GM18867 (cell line): Measurements from ENCODE around the gene RIC1.
"Not testable (repeated sequence)": the region's sequence is repeated elsewhere in the genome, so short reads cannot be mapped to it uniquely, and the experiment has no call there.

ENCODE experiments used
- ATAC-seq: cut with Tn5 transposase; IDR thresholded peaks from one replicate; pipeline ENCODE4 v1.9.1; 2021; ENCODE audit warnings: mild to moderate bottlenecking, moderate library complexity; ENCODE audit not compliant: unreplicated experiment

Gene RIC1

GRCh38 chr9:5667391-5667790 is 38.5 kb downstream of the RIC1 start:
- ATAC-seq: no peak

DNA sequence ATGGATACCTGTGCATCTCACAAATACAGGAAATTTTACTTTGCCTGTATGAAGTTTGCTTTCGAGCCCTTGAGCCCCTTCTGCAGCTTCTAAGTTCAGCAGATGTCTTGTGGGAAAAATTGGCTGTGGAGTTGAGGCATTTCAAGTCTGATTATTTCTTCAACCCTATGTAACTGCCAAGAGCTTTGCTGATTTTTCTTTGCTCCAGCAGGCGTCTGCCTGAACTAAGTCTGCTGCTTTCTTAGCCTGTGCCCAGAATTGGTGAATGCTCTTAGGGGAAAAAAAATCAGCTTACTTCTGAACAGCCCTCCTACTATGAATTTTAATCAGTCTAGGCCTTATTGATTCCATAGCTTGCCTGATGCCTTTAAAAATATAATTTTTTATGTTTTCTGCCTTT is 41.2 kb downstream of the RIC1 start:
- ATAC-seq: no peak

DNA sequence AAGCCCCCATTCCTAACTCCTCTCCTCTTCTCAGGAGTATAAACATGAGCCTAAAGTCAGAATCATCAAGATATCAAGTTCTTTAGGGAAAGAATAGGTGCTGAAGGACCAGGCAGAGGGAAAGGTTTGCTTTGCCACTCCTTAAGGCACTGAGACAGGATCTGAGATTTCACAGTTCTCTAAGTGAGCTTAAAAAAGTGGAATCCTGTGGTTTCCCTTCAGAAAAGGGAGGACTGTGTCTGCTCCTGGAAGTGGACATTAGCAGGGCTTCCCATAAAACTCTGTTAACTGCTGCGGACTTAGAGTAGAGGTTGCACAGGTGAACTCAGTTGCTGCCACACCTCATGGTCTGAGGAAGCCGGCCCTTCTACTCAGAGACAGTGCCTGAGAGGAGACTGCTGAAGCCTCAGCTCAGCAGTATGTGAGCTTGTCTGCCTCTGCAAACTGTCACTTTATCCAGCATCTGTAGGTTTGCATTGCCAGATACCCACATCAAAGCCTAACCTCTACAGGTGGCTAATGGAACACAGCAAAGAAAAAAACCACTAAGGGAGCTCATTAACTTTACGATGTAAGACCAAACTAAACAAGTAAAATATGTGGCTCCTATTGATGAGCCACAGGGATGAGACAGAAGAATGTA is 42.9 kb downstream of the RIC1 start:
- ATAC-seq: no peak

DNA sequence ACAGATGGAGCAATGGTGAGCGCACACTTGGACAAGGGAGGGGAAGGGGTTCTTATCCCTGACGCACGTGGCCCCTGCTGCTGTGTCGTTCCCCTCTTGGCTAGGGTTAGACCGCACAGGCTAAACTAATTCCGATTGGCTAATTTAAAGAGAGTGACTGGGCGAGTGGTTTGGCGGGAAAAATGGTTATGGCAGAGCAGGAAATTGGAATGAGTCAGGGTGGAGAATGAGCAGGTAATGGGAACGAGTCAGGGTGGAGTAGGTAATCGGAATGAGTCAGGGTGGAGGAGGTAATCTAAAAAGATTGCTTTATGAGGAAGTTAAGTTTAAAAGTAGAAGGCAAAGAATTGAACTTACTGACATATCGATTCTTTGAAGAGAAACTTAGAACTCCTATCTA is 46.1 kb downstream of the RIC1 start:
- ATAC-seq: not testable (repeated sequence)

DNA sequence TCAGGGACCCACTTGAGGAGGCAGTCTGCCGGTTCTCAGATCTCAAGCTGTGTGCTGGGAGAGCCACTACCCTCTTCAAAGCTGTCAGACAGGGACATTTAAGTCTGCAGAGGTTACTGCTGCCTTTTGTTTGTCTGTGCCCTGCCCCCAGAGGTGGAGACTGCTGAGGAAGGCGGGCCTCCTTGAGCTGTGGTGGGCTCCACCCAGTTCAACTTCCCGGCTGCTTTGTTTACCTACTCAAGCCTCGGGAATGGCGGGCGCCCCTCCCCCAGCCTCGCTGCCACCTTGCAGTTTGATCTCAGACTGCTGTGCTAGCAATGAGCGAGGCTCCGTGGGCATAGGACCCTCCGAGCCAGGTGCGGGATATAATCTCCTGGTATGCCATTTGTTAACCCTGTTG is 54.7 kb downstream of the RIC1 start:
- not testable (repeated sequence) for ATAC-seq

DNA sequence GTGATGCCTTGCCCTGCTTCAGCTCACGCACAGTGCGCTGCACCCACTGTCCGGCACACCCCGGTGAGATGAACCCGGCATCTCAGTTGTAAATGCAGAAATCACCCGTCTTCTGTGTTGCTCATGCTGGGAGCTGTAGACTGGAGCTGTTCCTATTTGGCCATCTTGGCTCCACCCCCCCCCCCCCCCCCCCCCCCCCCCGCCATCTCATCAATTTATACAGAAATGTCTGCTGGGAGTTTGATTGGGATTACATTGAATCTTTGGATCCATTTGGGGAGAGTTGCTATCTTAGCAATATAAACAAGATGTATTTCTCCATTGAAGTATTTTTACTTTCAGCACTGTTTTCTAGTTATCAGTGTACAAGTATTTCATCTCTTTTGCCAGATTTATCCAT is 55.2 kb downstream of the RIC1 start:
- no peak for ATAC-seq

- ATAC-seq: no peak
Measured at GRCh38 chr9:5688109-5688508, 59.2 kb downstream of the RIC1 start.

DNA sequence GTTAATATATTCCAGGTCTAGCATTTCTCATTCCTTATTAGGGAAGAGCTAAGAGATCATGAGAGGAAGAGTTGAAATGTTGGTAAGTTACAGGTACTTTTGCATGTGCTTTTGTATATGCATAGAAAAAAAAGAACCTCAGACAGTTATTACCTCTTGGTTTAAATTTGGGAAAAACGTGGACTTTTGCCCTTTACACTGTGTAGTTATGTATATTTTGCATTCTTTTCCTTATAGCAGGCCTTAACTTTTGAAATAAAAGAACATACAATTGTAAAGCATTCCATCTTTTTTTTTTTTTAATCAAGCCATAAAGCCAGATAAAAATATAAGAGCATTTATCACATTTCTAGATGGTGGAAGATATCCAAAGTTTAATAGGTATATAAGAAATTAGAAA is 61.4 kb downstream of the RIC1 start:
- ATAC-seq: no peak

DNA sequence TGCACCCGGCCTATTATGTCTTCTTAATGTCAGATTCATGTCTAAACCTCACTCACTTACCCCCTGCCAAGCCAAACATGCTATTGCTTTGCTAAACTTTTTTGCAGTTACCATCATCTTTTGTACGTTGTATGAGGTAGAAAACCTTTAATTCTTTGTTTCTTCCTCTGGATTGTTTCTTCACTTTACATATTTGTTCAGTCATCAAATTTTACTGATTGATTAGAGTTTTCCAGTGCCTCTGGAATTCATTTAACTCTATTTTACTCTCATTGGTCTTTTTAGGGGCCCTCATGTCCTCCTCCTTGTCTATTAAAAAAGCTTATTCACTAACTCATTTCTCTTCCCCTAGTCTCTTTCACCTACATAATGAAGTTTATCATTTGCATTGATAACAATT is 67.0 kb downstream of the RIC1 start:
- no peak for ATAC-seq

- no peak for ATAC-seq
Measured at GRCh38 chr9:5696884-5697283, 68.0 kb downstream of the RIC1 start.

GRCh38 chr9:5698004-5698403 is 69.1 kb downstream of the RIC1 start:
- no peak for ATAC-seq

GRCh38 chr9:5698810-5699556 is 70.1 kb downstream of the RIC1 start:
- ATAC-seq: no peak

DNA sequence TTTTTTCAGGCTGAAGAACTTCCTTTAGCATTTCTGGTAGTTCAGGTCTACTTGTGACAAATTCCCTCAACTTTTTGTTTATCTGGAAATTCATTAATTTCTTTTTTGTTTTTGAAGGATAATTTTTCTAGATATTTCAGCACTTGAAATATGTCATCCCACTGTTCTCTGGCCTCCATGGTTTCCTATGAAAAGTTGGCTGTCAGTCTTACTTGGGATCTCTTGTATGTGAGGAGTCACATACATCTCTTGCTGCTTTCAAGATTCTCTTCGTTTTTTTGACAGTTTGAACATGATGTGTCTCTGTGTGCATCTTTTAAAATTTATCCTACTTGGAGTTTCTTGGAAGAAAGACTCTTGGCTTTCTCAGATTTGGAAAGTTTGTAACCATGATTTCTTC is 79.5 kb downstream of the RIC1 start:
- no peak for ATAC-seq

DNA sequence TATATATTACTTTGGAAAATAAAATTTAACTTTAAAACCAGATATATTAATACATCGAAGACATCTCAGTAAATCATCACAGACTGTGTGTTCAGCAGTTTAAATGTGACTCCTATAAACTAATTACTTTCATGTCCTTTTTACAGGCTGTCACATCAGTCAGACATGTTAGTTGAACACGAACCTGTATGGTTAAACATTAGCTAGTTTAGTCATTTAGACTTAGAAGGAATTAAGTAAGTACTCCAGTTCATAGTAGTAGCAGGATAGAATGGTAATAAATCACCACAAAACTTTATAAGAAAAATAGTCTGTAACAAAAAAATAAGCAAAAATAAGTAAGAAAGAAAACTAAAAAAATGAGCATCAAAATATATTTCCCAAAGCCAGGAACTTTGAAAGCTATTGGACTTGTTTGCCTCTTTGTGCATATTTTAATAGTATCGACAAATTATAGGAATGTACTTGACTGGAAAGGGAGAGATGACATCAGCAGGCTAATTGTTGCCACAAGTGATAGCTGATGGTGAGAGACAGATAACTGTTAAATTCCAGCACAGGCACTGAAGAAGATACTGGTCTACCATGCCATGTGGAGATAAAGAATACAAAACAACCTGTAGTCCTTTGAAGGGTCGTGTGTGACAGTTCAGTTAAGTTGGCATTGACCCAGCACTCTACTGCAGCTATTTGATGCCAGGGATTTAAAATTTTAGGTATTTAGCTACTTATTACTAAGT is 83.9 kb downstream of the RIC1 start:
- no peak for ATAC-seq

- ATAC-seq: no peak
Measured at GRCh38 chr9:5714501-5715401, 85.8 kb downstream of the RIC1 start.

GRCh38 chr9:5715548-5716127 is 86.7 kb downstream of the RIC1 start:
- no peak for ATAC-seq

DNA sequence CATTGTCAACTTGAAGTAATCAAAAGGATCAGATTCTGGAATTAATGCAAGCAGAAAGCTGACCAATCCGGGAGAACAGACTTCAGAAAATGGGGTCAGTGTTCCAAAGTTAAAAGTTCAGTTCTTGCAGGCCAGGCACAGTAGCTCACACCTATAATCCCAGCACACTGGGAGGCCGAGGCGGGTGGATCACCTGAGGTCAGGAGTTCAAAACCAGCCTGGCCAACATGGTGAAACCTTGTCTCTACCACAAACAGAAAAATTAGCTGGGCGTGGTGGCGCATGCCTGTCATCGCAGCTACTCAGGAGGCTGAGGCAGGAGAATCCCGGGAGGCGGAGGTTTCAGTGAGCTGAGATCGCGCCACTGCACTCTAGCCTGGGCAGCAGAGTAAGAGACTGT is 88.5 kb downstream of the RIC1 start:
- ATAC-seq: not testable (repeated sequence)

GRCh38 chr9:5718296-5719032 is 89.6 kb downstream of the RIC1 start:
- ATAC-seq: no peak

DNA sequence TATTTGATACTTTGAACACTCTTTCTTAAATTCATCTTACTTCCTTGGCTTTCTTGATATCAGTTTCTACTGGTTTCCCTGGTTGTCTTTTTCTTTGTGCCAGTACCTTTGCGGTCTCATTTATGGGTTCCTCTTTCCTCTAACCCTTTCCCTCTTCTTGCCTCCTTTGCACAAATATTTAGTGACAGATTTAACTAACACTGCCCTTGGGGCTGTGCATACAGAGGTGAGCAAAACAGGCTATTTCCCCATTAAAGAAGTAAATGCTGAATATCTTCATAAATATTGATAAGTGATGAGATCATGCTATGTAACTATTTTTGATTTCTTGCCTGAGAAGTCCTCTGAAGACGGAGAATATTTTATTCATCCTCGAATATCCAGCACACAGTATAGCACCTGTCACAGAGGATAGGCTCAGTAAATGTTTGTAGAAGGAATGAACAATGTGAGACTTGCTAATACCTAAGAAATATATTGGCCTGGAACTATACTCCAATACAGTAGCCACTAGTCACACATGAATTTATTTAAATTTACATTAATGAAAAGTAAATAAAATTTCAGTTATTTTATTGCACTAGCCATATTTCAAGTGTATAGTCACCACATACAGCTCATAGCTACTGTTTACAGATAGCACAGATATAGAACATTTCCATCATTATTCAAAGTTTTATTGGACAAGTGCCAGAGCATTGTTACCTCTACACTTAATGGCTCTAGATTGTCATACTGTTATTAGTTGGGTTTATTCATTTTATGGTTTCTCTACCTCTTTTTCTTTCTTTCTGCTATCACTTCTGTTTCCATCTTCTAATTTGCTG is 90.4 kb downstream of the RIC1 start:
- no peak for ATAC-seq
